Right atrium auricular region (tissue), 2 donors: ENCODE data around the gene PSMC3. TPM values are rescaled to one million over a fixed set of nuclear protein-coding genes. Genes with fewer than 3 reads are reported as not detected.

Source experiments
- DNase-seq: peaks from one replicate; pipeline ENCODE4 v3.0.0-alpha.2; 2019; ENCODE audit warnings: low spot score
- H3K27ac ChIP-seq, 2 donors: fragments of 200-600 bp; sonication (generic); 1 replicate in 1 of 2; 2 replicates in 1 of 2; pipeline ENCODE4 v1.5.1; 2016 to 2019
- H3K27me3 ChIP-seq, 2 donors: fragments of 200-600 bp; sonication (generic); one replicate each; pipeline versions ENCODE4 v1.5.1 to v1.6.0; 2017 to 2019
- H3K36me3 ChIP-seq: fragments of 200-600 bp; sonication (generic); one replicate; pipeline ENCODE4 v1.5.1; 2016
- H3K4me1 ChIP-seq, 2 donors: fragments of 200-600 bp; sonication (generic); one replicate each; pipeline versions ENCODE4 v1.5.1 to v1.6.0; 2017 to 2019
- H3K4me3 ChIP-seq, 2 donors: fragments of 200-600 bp; sonication (generic); 1 replicate in 1 of 2; 2 replicates in 1 of 2; pipeline ENCODE4 v1.5.1; 2017 to 2019; ENCODE audit warnings: mild to moderate bottlenecking in 1 of 2, moderate library complexity in 1 of 2
- H3K9me3 ChIP-seq, 2 donors: fragments of 200-600 bp; sonication (generic); one replicate each; pipeline ENCODE4 v1.5.1; 2019
- CTCF ChIP-seq, 2 donors: fragments of 200-600 bp; sonication (generic); IDR thresholded peaks; one replicate each; pipeline ENCODE4 v1.5.1; 2019; ENCODE audit warnings: antibody characterized with exemption in 2 of 2
- total RNA-seq, 2 donors: library from RNA; depleted of rRNA; stranded (reverse); fragments of >200 nt; gene quantifications; one replicate each; pipeline ENCODE4 v1.1.0, GENCODE V29; 2016

Gene PSMC3
- total RNA-seq, 2 donors from 2014 or later, result 130 to 177 TPM

- H3K4me3 ChIP-seq, result no peak overlapping the region
- no peaks in the 10 kb centered on the region for H3K9me3 ChIP-seq
- H3K27ac ChIP-seq, result no peak overlapping the region
- H3K4me1 ChIP-seq, result peaks cover 0 to 16% of the 10 kb centered on the region in 2 donors
- H3K27me3 ChIP-seq, result no peaks in the 10 kb centered on the region
- no peaks in the 10 kb centered on the region for H3K36me3 ChIP-seq
- no peak for TF ChIP-seq CTCF (IDR thresholded peaks at IDR 0.05)
- no peak for DNase-seq
Measured at GRCh38 chr11:47437746-47438418, 11.6 kb upstream of the PSMC3 start.

GRCh38 chr11:47437218-47437745 lies 11.0 kb upstream of the PSMC3 start:
- no peak for DNase-seq
- H3K9me3 ChIP-seq, result no peaks in the 10 kb centered on the region
- no peaks in the 10 kb centered on the region for H3K36me3 ChIP-seq
- no peak overlapping the region for H3K4me3 ChIP-seq
- H3K27me3 ChIP-seq, result no peaks in the 10 kb centered on the region
- no peak overlapping the region for H3K27ac ChIP-seq
- H3K4me1 ChIP-seq, result peaks cover 0 to 11% of the 10 kb centered on the region in 2 donors
- TF ChIP-seq CTCF (IDR thresholded peaks at IDR 0.05), result no peak

GRCh38 chr11:47436726-47437125 lies 10.5 kb upstream of the PSMC3 start:
- Histone ChIP-seq H3K4me3 (no peak overlapping the region), H3K4me1 (peaks cover 0 to 9% of the 10 kb centered on the region in 2 donors), H3K9me3 (no peaks in the 10 kb centered on the region), H3K27me3 (no peaks in the 10 kb centered on the region), H3K36me3 (no peaks in the 10 kb centered on the region), H3K27ac (no peak overlapping the region)
- no peak for TF ChIP-seq CTCF (IDR thresholded peaks at IDR 0.05)
- no peak for DNase-seq

GRCh38 chr11:47435687-47436086 lies 9.4 kb upstream of the PSMC3 start:
- no peaks in the 10 kb centered on the region for H3K36me3 ChIP-seq
- no peak for TF ChIP-seq CTCF (IDR thresholded peaks at IDR 0.05)
- H3K4me3 ChIP-seq, result no peak overlapping the region
- peaks cover 0 to 9% of the 10 kb centered on the region in 2 donors for H3K4me1 ChIP-seq
- no peak for DNase-seq
- no peak overlapping the region for H3K27ac ChIP-seq
- H3K27me3 ChIP-seq, result no peaks in the 10 kb centered on the region
- H3K9me3 ChIP-seq, result no peaks in the 10 kb centered on the region

GRCh38 chr11:47434011-47434786 lies 8.0 kb upstream of the PSMC3 start:
- no peak for TF ChIP-seq CTCF (IDR thresholded peaks at IDR 0.05)
- Histone ChIP-seq H3K27ac (peak overlapping the region in 1 of 2 donors; percentile 23), H3K4me3 (no peak overlapping the region), H3K4me1 (peaks cover 0 to 9% of the 10 kb centered on the region in 2 donors), H3K9me3 (no peaks in the 10 kb centered on the region), H3K36me3 (no peaks in the 10 kb centered on the region), H3K27me3 (no peaks in the 10 kb centered on the region)
- DNase-seq, result no peak
